GM15510 (cell line): ENCODE results near the gene HOXB3.

Experiments
- POLR2A ChIP-seq: IDR thresholded peaks from 3 replicates; pipeline ENCODE4 v1.6.1; 2011; ENCODE audit warnings: borderline replicate concordance; ENCODE audit not compliant: insufficient read length; ENCODE audit errors: extremely low read depth

HOXB3 gene

GRCh38 chr17:48522031-48522653 lies 67.9 kb downstream of the HOXB3 start:
- TF ChIP-seq POLR2A = no peak

DNA sequence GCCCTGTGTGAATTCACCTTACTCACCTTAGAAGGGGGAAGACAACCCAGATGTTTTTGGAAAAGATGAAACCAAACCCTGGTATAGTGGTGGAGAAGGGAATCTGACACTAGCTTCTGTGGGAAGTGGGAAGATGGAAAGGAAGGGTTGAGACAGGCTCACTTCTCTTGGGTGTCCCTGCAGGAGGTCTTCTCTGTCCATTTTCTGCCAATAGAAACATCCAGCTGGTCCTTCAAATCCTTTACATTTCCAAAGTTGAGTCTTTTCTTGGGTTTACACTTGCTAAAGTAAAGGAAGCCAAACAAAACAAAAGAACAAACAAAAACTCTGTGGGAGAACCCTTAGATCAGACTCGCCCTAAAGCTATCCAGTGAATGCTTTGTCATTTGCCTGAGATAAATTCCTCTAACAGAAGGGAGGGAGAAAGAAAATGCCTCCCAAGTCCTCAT lies 69.4 kb downstream of the HOXB3 start:
- no peak for TF ChIP-seq POLR2A

DNA sequence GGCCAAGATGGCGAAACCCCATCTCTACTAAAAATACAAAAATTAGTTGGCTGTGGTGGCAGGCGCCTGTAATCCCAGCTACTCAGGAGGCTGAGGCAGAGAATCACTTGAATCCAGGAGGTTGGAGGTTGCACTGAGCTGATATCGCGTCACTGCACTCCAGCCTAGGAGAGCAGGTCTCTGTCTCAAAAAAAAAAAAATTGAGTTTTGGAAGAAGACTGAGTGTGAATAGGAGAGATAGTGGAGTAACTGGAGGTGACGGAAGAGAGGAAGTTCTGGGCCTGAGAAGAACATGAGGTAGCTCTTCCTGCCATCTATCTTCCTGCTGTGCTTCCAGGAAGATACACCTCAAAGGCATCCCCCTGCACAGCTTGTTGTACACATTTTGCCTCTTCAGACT lies 70.6 kb downstream of the HOXB3 start:
- no peak for TF ChIP-seq POLR2A

- no peak for TF ChIP-seq POLR2A
These were observed 72.6 kb downstream of the HOXB3 start for GRCh38 chr17:48517478-48517877.

DNA sequence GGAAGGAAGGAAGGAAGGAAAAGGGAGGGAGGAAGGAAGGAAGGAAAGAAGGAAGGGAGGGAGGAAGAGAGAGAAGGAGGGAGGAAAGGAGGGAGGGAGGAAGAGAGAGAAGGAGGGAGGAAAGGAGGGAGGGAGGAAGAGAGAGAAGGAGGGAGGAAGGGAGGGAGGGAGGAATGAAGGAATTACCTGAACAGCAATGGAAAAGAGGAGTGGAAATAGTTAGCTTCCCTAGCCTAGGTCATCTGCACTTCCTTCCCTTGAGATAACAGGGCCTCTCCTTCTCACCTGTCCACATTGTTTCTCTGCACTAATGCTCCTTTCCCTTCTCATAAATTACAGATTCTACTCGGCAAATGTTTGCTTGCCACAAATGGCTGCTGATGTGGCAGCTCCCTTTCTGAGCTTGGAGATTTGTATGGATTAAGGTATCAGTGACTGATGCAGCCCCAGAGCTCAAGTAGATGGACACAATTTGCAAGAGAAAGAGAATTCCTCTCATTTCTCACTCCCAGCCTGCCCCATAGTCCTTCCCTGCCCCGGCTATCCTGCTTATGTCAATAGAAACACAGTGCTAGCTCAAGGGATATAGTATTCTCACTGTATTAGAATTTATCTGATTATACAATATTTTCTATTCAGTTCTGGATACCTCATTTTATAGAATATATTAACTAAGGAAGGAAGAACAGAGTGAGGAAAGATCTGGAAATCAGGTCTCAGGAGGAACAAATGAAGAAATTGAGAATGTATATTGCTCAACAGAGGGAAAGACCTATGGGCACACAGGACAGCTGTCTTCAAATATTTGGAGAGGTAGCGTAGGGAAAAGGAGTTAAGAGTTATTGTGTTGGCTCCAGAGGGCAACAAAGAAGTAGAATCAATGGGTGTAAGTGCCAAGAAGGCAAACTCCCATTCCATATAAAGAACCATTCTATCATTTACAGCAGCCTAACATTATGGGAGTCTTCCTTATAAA lies 73.8 kb downstream of the HOXB3 start:
- TF ChIP-seq POLR2A = no peak

- TF ChIP-seq POLR2A = no peak
These were observed 75.6 kb downstream of the HOXB3 start for GRCh38 chr17:48514477-48514876.

DNA sequence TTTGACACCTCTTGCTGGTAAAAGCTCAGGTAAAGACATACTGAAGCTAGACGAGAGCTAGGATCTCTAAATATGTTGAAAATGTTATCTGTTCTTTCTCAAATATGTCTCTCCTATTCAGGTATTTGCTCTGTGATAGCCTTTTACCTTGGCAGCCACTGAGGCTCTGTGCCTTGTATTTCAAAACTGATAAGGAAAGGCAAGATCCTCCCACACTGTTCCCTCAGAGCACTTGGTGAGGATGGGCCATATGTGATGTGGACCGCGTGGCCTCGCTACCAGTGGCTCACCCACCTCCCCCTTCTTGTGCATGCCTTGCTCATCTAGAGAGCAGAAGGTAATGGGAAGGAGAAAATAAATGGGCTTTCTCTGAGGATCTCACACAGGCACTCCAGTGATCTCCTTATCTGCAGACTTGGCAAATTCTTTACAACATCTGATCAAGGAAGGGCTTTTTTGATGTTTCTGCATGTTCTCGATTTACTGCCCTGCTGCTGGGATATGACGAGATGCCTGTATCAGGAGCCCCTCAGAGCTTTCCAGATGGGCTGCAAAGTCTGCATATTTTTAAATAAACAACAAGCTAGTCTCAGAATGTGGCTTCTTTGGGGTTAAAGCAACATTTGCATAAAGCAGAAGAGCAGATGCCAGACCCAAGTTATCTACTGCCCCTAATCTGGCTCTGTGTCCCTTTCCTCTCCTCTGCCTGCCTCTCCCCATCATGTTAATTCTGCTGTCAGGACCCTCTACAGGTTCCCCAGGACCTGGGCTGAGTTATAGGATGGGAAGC lies 76.2 kb downstream of the HOXB3 start:
- no peak for TF ChIP-seq POLR2A

- no peak for TF ChIP-seq POLR2A
These were observed 76.9 kb downstream of the HOXB3 start for GRCh38 chr17:48513097-48513496.

- TF ChIP-seq POLR2A = no peak
These were observed 79.1 kb downstream of the HOXB3 start for GRCh38 chr17:48510761-48511604.

DNA sequence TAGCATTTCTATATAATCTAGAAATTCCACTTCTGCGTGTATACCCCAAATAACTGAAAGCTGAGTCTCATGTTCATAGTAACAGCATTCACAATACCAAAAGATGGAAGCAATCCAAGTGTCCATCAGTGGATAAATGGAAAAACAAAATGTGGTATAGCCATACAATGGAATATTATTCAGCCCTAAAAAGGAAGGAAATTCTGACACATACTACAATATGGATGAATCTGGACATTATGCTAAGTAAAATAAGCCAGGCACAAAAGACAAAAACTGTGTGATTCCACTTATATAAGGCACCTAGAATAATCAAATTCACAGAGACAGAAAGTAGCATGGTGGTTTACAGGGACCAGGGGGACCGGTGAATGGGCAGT lies 79.7 kb downstream of the HOXB3 start:
- no peak for TF ChIP-seq POLR2A

GRCh38 chr17:48506246-48506645 lies 83.8 kb downstream of the HOXB3 start:
- no peak for TF ChIP-seq POLR2A

DNA sequence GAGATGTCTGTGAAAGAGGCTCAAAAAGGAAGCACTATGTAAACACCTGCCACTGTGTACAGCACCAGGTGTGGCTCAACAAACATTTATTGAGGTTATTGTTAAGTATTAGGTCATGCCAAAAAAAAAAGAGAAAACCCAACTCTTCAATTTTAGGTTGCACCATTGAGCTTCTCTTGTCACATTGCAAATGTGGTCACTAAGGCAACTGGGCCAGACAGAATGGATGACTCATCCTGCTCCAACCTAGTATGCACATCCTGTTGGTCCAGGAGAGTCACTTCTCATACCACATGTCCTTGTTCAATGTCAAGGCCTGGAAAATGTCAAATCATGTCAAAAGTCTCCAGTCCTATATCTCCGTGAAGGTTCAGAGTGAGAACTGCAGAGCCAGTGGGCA lies 84.3 kb downstream of the HOXB3 start:
- no peak for TF ChIP-seq POLR2A

- TF ChIP-seq POLR2A = no peak
These were observed 85.1 kb downstream of the HOXB3 start for GRCh38 chr17:48504953-48505352.

DNA sequence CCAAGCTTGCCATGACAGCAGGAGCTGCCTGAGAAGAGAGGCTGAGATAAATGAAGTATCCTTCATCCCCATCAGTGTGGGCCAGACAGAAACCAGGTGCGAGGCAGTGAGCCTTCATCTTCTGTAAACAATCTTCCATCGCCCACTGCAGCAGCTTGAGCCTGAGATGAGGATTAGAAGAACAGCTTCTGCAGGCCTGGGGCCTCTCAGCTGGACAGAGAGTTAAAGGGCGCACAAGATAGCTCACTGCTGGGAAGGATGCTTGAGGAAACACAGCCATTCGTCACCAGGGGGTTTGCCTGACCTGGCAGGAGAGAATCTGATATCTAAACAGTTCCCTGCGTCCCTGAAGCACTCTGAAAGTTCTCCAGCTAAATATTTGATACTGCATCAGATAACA lies 86.3 kb downstream of the HOXB3 start:
- no peak for TF ChIP-seq POLR2A

DNA sequence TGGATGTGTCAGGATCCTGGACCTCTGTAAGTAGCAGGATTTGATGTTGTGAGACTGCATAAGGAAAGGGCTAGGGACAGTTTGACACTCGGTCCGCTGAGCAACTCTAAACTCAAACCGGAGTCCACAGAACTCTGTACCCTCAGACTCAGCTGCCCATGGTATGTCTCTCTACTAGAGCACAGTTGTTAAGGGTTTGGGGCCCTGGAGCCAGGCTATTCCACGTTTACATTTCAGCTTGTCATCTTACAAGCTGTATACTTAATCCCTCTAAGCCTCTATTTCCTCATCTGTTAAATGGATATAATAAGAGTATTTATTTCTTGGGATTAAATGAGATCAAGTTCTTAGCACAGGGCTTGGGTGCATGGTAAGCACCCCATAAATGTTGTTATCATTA lies 87.1 kb downstream of the HOXB3 start:
- no peak for TF ChIP-seq POLR2A

- no peak for TF ChIP-seq POLR2A
These were observed 87.7 kb downstream of the HOXB3 start for GRCh38 chr17:48502312-48502711.
